IPS-NIHi7 (cell line): ENCODE results near the gene SPECC1L.

Experiments used
- DNase-seq: peaks from one replicate; pipeline ENCODE4 v3.0.0; 2012; ENCODE audit warnings: mixed read lengths; ENCODE audit errors: extremely low spot score

SPECC1L gene

GRCh38 chr22:24428751-24429410 lies 158.2 kb downstream of the SPECC1L start:
- DNase-seq, result no peak

GRCh38 chr22:24429411-24430365 lies 159.1 kb downstream of the SPECC1L start:
- no peak for DNase-seq

- no peak for DNase-seq
Measured at GRCh38 chr22:24430431-24431308, 160.0 kb downstream of the SPECC1L start.

- no peak for DNase-seq
Measured at GRCh38 chr22:24431309-24432034, 160.8 kb downstream of the SPECC1L start.

GRCh38 chr22:24432059-24432853 lies 161.6 kb downstream of the SPECC1L start:
- DNase-seq, result peak; percentile 68

GRCh38 chr22:24433001-24433827 lies 162.6 kb downstream of the SPECC1L start:
- no peak for DNase-seq

- DNase-seq, result no peak
Measured at GRCh38 chr22:24433828-24434470, 163.3 kb downstream of the SPECC1L start.

- DNase-seq, result no peak
Measured at GRCh38 chr22:24434471-24435322, 164.1 kb downstream of the SPECC1L start.

- DNase-seq, result no peak
Measured at GRCh38 chr22:24435323-24435645, 164.7 kb downstream of the SPECC1L start.

- DNase-seq, result no peak
Measured at GRCh38 chr22:24435861-24436371, 165.3 kb downstream of the SPECC1L start.

GRCh38 chr22:24436553-24436952 lies 165.9 kb downstream of the SPECC1L start:
- no peak for DNase-seq

- DNase-seq, result no peak
Measured at GRCh38 chr22:24437091-24437490, 166.5 kb downstream of the SPECC1L start.

- no peak for DNase-seq
Measured at GRCh38 chr22:24437741-24438328, 167.2 kb downstream of the SPECC1L start.

- DNase-seq, result no peak
Measured at GRCh38 chr22:24440270-24440717, 169.7 kb downstream of the SPECC1L start.

- no peak for DNase-seq
Measured at GRCh38 chr22:24440718-24441405, 170.2 kb downstream of the SPECC1L start.

- DNase-seq, result no peak
Measured at GRCh38 chr22:24441406-24442351, 171.0 kb downstream of the SPECC1L start.
